Type B pancreatic cell (in vitro differentiated cells): Measurements from ENCODE around the gene TPX2. TPM values are rescaled to one million over a fixed set of nuclear protein-coding genes. Genes with fewer than 3 reads are reported as not detected.

Experiments used
- DNase-seq: peaks from one replicate; pipeline ENCODE4 v3.0.0; 2021; ENCODE audit warnings: mixed read lengths; ENCODE audit not compliant: unreplicated experiment; ENCODE audit errors: extremely low spot score
- H3K27ac Mint-ChIP-seq: 2 replicates; pipeline ENCODE4 v1.8.0; 2021; ENCODE audit warnings: mild to moderate bottlenecking, mixed read lengths
- H3K27me3 Mint-ChIP-seq: 2 replicates; pipeline ENCODE4 v1.8.0; 2021; ENCODE audit warnings: mixed read lengths
- H3K36me3 Mint-ChIP-seq: 2 replicates; pipeline ENCODE4 v1.8.0; 2021; ENCODE audit warnings: mixed read lengths
- H3K4me1 Mint-ChIP-seq: one replicate; pipeline ENCODE4 v1.8.0; 2021; ENCODE audit warnings: mixed read lengths; ENCODE audit not compliant: unreplicated experiment
- H3K4me3 Mint-ChIP-seq: 2 replicates; pipeline ENCODE4 v1.8.0; 2021; ENCODE audit warnings: mild to moderate bottlenecking, mixed read lengths
- H3K9me3 Mint-ChIP-seq: 2 replicates; pipeline ENCODE4 v1.8.0; 2021; ENCODE audit warnings: mixed read lengths
- total RNA-seq: library from RNA; stranded (reverse); gene quantifications from 2 replicates; pipeline ENCODE4 v1.2.1, GENCODE V29; 2021; ENCODE audit warnings: low replicate concordance
- TF ChIP-seq, protein P1 (sequence below): fragments of 200-600 bp; sonication (generic); conservative IDR thresholded peaks from 2 replicates; pipeline ENCODE4 v1.5.0; 2021; ENCODE audit warnings: antibody characterized with exemption, mild to moderate bottlenecking

Gene TPX2
- total RNA-seq, 1 donor from 2014 or later: 130 TPM

DNA sequence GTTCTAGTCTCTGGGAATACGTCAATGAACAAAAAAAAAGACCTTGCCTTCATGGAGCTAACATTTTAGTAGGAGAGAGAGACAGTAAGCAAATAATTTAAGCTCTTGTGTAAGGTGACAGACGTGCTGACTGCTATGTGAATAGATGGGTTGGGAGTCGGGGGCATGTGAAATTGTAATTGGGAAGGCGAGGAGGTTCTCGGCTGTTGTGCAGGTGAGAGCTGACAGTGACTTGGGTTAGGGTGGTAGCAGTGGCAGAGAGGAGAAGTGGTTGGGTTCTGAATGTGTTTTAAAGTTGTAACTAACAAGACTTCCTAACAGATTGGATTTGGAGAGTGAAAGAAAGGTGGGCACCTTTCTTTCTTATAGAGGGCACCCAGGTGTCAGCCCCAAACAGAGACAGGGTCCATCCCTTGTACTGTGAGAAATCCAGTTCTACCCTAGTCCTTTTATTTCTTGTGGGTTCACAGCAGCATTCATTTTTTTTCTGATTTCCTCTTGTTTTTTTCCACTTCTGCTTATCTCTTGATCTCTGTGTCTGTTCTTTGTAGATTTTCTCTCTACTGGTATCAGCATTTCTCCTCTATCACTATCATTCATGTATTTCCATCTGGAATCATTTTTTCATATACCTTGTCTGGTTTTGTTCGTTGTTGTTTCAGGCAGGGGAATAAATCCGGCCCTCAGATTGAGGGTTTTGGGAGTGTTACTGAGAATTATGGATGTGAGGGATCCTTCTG lies 64.6 kb downstream of the TPX2 start:
- no peaks in the 10 kb centered on the region for H3K27me3 Mint-ChIP-seq
- TF ChIP-seq, protein P1, sequence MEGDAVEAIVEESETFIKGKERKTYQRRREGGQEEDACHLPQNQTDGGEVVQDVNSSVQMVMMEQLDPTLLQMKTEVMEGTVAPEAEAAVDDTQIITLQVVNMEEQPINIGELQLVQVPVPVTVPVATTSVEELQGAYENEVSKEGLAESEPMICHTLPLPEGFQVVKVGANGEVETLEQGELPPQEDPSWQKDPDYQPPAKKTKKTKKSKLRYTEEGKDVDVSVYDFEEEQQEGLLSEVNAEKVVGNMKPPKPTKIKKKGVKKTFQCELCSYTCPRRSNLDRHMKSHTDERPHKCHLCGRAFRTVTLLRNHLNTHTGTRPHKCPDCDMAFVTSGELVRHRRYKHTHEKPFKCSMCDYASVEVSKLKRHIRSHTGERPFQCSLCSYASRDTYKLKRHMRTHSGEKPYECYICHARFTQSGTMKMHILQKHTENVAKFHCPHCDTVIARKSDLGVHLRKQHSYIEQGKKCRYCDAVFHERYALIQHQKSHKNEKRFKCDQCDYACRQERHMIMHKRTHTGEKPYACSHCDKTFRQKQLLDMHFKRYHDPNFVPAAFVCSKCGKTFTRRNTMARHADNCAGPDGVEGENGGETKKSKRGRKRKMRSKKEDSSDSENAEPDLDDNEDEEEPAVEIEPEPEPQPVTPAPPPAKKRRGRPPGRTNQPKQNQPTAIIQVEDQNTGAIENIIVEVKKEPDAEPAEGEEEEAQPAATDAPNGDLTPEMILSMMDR: no peak
- H3K4me1 Mint-ChIP-seq: peaks cover 4% of the 10 kb centered on the region
- H3K9me3 Mint-ChIP-seq: no peaks in the 10 kb centered on the region
- H3K4me3 Mint-ChIP-seq: no peak overlapping the region
- no peak overlapping the region for H3K27ac Mint-ChIP-seq
- DNase-seq: peak; percentile 57
- H3K36me3 Mint-ChIP-seq: peaks cover 8% of the 10 kb centered on the region

DNA sequence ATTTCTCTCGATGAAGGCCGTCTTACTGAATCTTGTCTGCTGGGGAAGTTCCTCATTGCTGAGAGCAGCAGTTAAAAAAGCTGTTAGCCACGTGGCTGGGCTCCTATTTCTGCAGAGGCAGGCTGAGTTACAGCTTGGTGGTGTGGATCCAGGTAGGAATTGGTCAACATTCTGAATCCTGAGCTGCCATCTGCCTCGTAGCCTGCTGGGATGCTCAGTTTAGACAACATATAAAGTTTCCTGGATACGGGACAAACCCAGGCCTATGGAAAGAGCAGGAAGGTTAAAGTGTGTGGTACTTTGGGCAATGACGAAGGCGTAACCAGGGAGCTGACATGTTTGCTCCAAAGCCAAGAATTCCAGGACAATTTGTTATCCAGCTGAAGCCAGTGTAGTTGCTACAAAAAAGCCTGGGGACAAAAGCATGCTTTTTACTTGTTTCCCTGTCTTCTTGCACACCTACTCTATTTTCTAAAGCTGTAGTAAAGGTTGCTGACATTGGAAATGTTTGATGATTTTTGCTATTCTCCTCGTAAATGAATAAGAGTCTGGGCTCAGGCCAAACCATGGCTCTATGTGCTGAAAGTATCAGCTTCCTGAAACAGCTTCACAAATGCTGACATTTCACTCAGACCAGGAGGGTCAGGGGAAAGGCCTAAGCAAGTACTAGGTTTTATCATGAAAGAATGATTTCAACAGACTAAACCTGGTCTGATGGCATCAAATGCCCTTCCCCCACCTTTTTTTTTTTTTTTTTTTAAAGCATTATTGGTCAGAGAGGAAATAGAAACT lies 67.7 kb downstream of the TPX2 start:
- peaks cover 10% of the 10 kb centered on the region for H3K4me1 Mint-ChIP-seq
- no peaks in the 10 kb centered on the region for H3K9me3 Mint-ChIP-seq
- no peaks in the 10 kb centered on the region for H3K27me3 Mint-ChIP-seq
- H3K36me3 Mint-ChIP-seq: peaks cover 3% of the 10 kb centered on the region
- no peak overlapping the region for H3K27ac Mint-ChIP-seq
- peak; percentile 51 for DNase-seq
- no peak overlapping the region for H3K4me3 Mint-ChIP-seq
- TF ChIP-seq, protein P1: no peak

DNA sequence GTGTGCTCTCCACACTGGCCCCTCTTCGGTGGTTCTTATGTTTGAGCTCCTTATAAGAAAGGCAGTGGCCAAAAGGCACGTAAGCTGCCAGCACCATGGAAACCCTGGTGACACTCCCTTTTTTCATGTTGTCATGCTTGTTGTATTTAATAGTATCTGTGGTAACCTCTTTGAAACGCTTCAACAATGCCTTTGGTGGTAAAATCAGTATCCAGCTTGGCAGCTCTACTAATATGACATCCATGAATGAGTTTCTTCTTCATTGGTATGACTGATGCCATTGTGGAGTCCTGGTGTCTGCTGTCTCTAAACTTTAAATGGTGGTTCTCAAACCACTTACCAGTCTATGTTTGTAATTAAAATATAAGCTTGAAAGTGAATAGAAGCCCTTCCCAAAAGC lies 69.4 kb downstream of the TPX2 start:
- no peak overlapping the region for H3K4me3 Mint-ChIP-seq
- H3K36me3 Mint-ChIP-seq: no peaks in the 10 kb centered on the region
- peaks cover 22% of the 10 kb centered on the region for H3K4me1 Mint-ChIP-seq
- TF ChIP-seq, protein P1: no peak
- H3K9me3 Mint-ChIP-seq: no peaks in the 10 kb centered on the region
- no peak overlapping the region for H3K27ac Mint-ChIP-seq
- no peaks in the 10 kb centered on the region for H3K27me3 Mint-ChIP-seq
- no peak for DNase-seq

DNA sequence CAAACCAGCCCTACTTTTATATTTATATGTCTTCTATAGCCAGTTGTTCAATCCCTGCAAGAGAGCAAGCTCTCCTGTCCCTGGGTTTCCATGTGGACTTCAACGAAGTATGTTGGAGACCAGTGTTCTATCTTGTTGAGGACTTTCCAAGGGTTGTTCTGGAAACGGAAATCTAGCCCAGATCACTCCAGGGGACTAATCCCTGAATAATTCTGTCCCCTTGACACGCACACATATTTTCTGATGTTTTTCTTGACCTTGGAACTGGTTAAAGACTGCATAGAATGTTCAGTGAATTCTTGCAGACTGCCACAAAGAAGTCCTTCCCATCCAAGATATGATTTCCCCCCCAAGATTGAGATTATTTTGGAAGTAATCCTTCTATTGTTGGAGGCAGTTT lies 70.6 kb downstream of the TPX2 start:
- TF ChIP-seq, protein P1: no peak
- no peaks in the 10 kb centered on the region for H3K27me3 Mint-ChIP-seq
- no peak overlapping the region for H3K4me3 Mint-ChIP-seq
- no peak for DNase-seq
- H3K4me1 Mint-ChIP-seq: peaks cover 22% of the 10 kb centered on the region
- no peak overlapping the region for H3K27ac Mint-ChIP-seq
- no peaks in the 10 kb centered on the region for H3K36me3 Mint-ChIP-seq
- H3K9me3 Mint-ChIP-seq: no peaks in the 10 kb centered on the region

DNA sequence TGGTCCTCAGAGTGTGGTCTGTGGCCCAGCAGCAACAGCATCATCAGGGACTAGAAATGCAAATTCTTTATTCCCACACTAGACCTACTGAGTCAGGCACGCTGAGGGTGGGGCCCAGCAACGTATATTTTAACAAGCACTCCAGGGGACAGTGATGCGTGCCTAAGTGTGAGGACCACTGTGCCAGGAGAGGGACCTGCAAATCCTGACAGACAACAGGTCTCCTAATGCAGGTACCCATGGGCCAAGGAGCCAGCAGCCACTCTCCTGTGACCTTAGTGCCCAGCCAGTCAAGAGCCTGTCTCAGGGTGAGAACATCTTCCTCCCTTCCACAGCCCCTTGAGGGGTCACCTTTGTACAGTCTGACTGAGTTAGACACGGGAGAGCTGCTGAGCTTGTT lies 72.1 kb downstream of the TPX2 start:
- Mint-ChIP-seq H3K4me1 (peaks cover 28% of the 10 kb centered on the region), H3K36me3 (no peaks in the 10 kb centered on the region), H3K27ac (no peak overlapping the region), H3K9me3 (no peaks in the 10 kb centered on the region), H3K27me3 (peaks cover 1% of the 10 kb centered on the region), H3K4me3 (no peak overlapping the region)
- no peak for DNase-seq
- TF ChIP-seq, protein P1: no peak
